H1 (cell line): ENCODE results near the gene FARS2.

Experiments
- TAF1 ChIP-seq: IDR thresholded peaks from 2 replicates; pipeline ENCODE4 v1.6.1; 2011; ENCODE audit warnings: mild to moderate bottlenecking, low read depth, low read length
- TF ChIP-seq, protein P1 (sequence below), 3 experiments: IDR thresholded peaks; 1 replicate in 2 of 3; 2 replicates in 1 of 3; pipeline versions ENCODE4 v1.5.1 to v1.6.1; 2011; ENCODE audit warnings: low read length in 3 of 3, mild to moderate bottlenecking in 3 of 3, inconsistent platforms in 2 of 3, low read depth in 1 of 3, moderate library complexity in 1 of 3; ENCODE audit not compliant: insufficient read depth in 1 of 3; ENCODE audit errors: control extremely low read depth in 1 of 3

DNA sequence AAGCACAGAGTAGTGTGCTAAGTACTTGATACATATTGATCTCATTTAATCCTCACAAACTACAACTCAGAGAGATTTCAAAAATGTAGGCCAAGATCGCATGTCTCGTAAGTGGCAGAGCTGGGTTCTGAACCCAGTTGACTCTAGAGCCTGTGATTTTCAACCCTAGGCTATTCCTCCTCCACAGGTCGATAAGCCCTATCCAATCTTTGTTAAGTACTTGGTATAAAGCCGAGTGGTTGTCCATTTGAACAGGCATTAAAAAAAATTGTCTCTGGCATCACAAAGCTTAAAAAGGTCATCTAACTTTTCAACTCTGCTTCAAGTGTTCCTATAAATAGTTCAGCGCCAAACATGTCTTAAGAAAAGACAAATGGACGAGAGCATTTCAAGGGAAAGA lies 38.0 kb upstream of the FARS2 start:
- TF ChIP-seq, protein P1, sequence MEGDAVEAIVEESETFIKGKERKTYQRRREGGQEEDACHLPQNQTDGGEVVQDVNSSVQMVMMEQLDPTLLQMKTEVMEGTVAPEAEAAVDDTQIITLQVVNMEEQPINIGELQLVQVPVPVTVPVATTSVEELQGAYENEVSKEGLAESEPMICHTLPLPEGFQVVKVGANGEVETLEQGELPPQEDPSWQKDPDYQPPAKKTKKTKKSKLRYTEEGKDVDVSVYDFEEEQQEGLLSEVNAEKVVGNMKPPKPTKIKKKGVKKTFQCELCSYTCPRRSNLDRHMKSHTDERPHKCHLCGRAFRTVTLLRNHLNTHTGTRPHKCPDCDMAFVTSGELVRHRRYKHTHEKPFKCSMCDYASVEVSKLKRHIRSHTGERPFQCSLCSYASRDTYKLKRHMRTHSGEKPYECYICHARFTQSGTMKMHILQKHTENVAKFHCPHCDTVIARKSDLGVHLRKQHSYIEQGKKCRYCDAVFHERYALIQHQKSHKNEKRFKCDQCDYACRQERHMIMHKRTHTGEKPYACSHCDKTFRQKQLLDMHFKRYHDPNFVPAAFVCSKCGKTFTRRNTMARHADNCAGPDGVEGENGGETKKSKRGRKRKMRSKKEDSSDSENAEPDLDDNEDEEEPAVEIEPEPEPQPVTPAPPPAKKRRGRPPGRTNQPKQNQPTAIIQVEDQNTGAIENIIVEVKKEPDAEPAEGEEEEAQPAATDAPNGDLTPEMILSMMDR (IDR thresholded peaks at IDR 0.05; ENCODE audit: control extremely low read depth in 1 of 3, insufficient read depth in 1 of 3, low read depth in 1 of 3, low read length in 3 of 3) = no peak
- no peak for TF ChIP-seq TAF1
